ENCODE results near the gene HOXD12. TPM values are rescaled to one million over a fixed set of nuclear protein-coding genes. Genes with fewer than 3 reads are reported as not detected.

HOXD12 gene
- polyA plus RNA-seq, 1 donor from 2014 or later, result not detected

- peaks cover 100% of the 10 kb centered on the region for H3K27me3 ChIP-seq (ENCODE audit: insufficient read depth, low read depth, low read length)
- no peaks in the 10 kb centered on the region for H4K20me1 ChIP-seq (ENCODE audit: insufficient read depth)
- H3K9me2 ChIP-seq (ENCODE audit: insufficient read depth, low read length), result no peaks in the 10 kb centered on the region
- H3K36me3 ChIP-seq (ENCODE audit: insufficient read depth, low read length), result no peaks in the 10 kb centered on the region
- no peaks in the 10 kb centered on the region for H3F3A ChIP-seq (ENCODE audit: insufficient read depth, low read length, poor library complexity, severe bottlenecking)
- H3K9ac ChIP-seq (ENCODE audit: low read length), result no peak overlapping the region
- peaks cover 4% of the 10 kb centered on the region for H3K9me3 ChIP-seq (ENCODE audit: low read length)
- no peak overlapping the region for H3K4me2 ChIP-seq (ENCODE audit: low read length)
- H2AFZ ChIP-seq (ENCODE audit: low read depth, low read length), result no peak overlapping the region
- H3K79me2 ChIP-seq (replicated peaks; ENCODE audit: insufficient read depth, low read length), result no peaks in the 10 kb centered on the region
- TF ChIP-seq EP300 (conservative IDR thresholded peaks at IDR 0.05; ENCODE audit: poor library complexity, severe bottlenecking), result no peak
- no peak for TF ChIP-seq REST (IDR thresholded peaks at IDR 0.05; ENCODE audit: borderline replicate concordance)
- no peak for TF ChIP-seq POLR2AphosphoS5 (IDR thresholded peaks at IDR 0.05)
- TF ChIP-seq CTCF (IDR thresholded peaks at IDR 0.05; ENCODE audit: poor library complexity, severe bottlenecking), result no peak
- no peak for TF ChIP-seq TAF1 (IDR thresholded peaks at IDR 0.05; ENCODE audit: low read depth)
- TF ChIP-seq EZH2 (IDR thresholded peaks at IDR 0.05; ENCODE audit: borderline replicate concordance, insufficient read depth, low read length, poor library complexity, severe bottlenecking), result no peak
- TF ChIP-seq MXI1 (conservative IDR thresholded peaks at IDR 0.05; ENCODE audit: poor library complexity, severe bottlenecking), result no peak
- TF ChIP-seq SMC3 (conservative IDR thresholded peaks at IDR 0.05; ENCODE audit: poor library complexity), result no peak
- no peak for TF ChIP-seq RAD21 (conservative IDR thresholded peaks at IDR 0.05)
- no peak overlapping the region for H3K4me3 ChIP-seq (ENCODE audit: low read length)
- no peak overlapping the region for H3K27ac ChIP-seq (ENCODE audit: low read length)
Observed at GRCh38 chr2:176071330-176072291, 28.0 kb upstream of the HOXD12 start.

GRCh38 chr2:176072292-176072669 is 27.3 kb upstream of the HOXD12 start:
- H4K20me1 ChIP-seq (ENCODE audit: insufficient read depth), result no peaks in the 10 kb centered on the region
- no peak overlapping the region for H3K27ac ChIP-seq (ENCODE audit: low read length)
- TF ChIP-seq MXI1 (conservative IDR thresholded peaks at IDR 0.05; ENCODE audit: poor library complexity, severe bottlenecking) (no peak), POLR2AphosphoS5 (IDR thresholded peaks at IDR 0.05) (no peak), EZH2 (IDR thresholded peaks at IDR 0.05; ENCODE audit: borderline replicate concordance, insufficient read depth, low read length, poor library complexity, severe bottlenecking) (no peak), REST (IDR thresholded peaks at IDR 0.05; ENCODE audit: borderline replicate concordance) (no peak), CTCF (IDR thresholded peaks at IDR 0.05; ENCODE audit: poor library complexity, severe bottlenecking) (no peak), RAD21 (conservative IDR thresholded peaks at IDR 0.05) (no peak), SMC3 (conservative IDR thresholded peaks at IDR 0.05; ENCODE audit: poor library complexity) (no peak), TAF1 (IDR thresholded peaks at IDR 0.05; ENCODE audit: low read depth) (no peak), EP300 (conservative IDR thresholded peaks at IDR 0.05; ENCODE audit: poor library complexity, severe bottlenecking) (no peak)
- H2AFZ ChIP-seq (ENCODE audit: low read depth, low read length), result no peak overlapping the region
- H3K9ac ChIP-seq (ENCODE audit: low read length), result no peak overlapping the region
- peaks cover 100% of the 10 kb centered on the region for H3K27me3 ChIP-seq (ENCODE audit: insufficient read depth, low read depth, low read length)
- H3K9me3 ChIP-seq (ENCODE audit: low read length), result peaks cover 4% of the 10 kb centered on the region
- H3K4me2 ChIP-seq (ENCODE audit: low read length), result no peak overlapping the region
- H3F3A ChIP-seq (ENCODE audit: insufficient read depth, low read length, poor library complexity, severe bottlenecking), result no peaks in the 10 kb centered on the region
- H3K4me3 ChIP-seq (ENCODE audit: low read length), result no peak overlapping the region
- no peaks in the 10 kb centered on the region for H3K79me2 ChIP-seq (replicated peaks; ENCODE audit: insufficient read depth, low read length)
- H3K36me3 ChIP-seq (ENCODE audit: insufficient read depth, low read length), result no peaks in the 10 kb centered on the region
- no peaks in the 10 kb centered on the region for H3K9me2 ChIP-seq (ENCODE audit: insufficient read depth, low read length)

Measured in neural cell (in vitro differentiated cells).